Liver (tissue), 9 donors: Measurements from ENCODE around the gene CDK10. TPM values are rescaled to one million over a fixed set of nuclear protein-coding genes. Genes with fewer than 3 reads are reported as not detected.

Source experiments
- DNase-seq: peaks from one replicate; pipeline ENCODE4 v3.0.0-alpha.2; 2017; ENCODE audit warnings: low spot score
- H3K27ac ChIP-seq, 2 donors: one replicate each; pipeline ENCODE4 v1.7.0; 2013; ENCODE audit warnings: inconsistent platforms in 2 of 2, low read length in 2 of 2, control low read depth in 1 of 2, low read depth in 1 of 2, mild to moderate bottlenecking in 1 of 2
- H3K27me3 ChIP-seq, 4 donors: one replicate each; pipeline versions ENCODE4 v1.6.1 to v1.7.0; 2013; ENCODE audit warnings: low read length in 3 of 4, inconsistent platforms in 1 of 4, mild to moderate bottlenecking in 1 of 4, moderate library complexity in 1 of 4; ENCODE audit not compliant: control insufficient read depth in 4 of 4, insufficient read depth in 4 of 4
- H3K36me3 ChIP-seq, 4 donors: one replicate each; pipeline versions ENCODE4 v1.6.1 to v1.7.0; 2013; ENCODE audit warnings: low read length in 3 of 4, mild to moderate bottlenecking in 3 of 4, low read depth in 1 of 4, moderate library complexity in 1 of 4; ENCODE audit not compliant: control insufficient read depth in 4 of 4, insufficient read depth in 3 of 4
- H3K4me1 ChIP-seq, 4 donors: one replicate each; pipeline versions ENCODE4 v1.6.1 to v1.7.0; 2013; ENCODE audit warnings: low read length in 3 of 4, mild to moderate bottlenecking in 3 of 4, moderate library complexity in 1 of 4; ENCODE audit not compliant: control insufficient read depth in 4 of 4, insufficient read depth in 4 of 4
- H3K4me3 ChIP-seq, 3 donors: one replicate each; pipeline versions ENCODE4 v1.6.1 to v1.7.0; 2013; ENCODE audit warnings: low read length in 3 of 3, control low read depth in 1 of 3, low read depth in 1 of 3, mild to moderate bottlenecking in 1 of 3
- H3K9ac ChIP-seq, 2 donors: one replicate each; pipeline ENCODE4 v1.7.0; 2013; ENCODE audit warnings: low read length in 2 of 2, mild to moderate bottlenecking in 2 of 2, moderate library complexity in 2 of 2, control low read depth in 1 of 2, low read depth in 1 of 2
- H3K9me3 ChIP-seq, 4 donors: one replicate each; pipeline versions ENCODE4 v1.6.1 to v1.7.0; 2013; ENCODE audit warnings: low read length in 3 of 4; ENCODE audit not compliant: control insufficient read depth in 4 of 4
- EGR1 ChIP-seq, 2 donors: IDR thresholded peaks; 2 replicates each; pipeline ENCODE4 v1.6.1; 2016 to 2018; ENCODE audit warnings: antibody characterized with exemption in 2 of 2, low read depth in 2 of 2
- FOXA1 ChIP-seq: IDR thresholded peaks from 2 replicates; pipeline ENCODE4 v1.6.1; 2016; ENCODE audit warnings: antibody characterized with exemption
- FOXA2 ChIP-seq: IDR thresholded peaks from 2 replicates; pipeline ENCODE4 v1.6.1; 2016; ENCODE audit warnings: antibody characterized with exemption
- GABPA ChIP-seq, 2 donors: IDR thresholded peaks in 1 of 2; conservative IDR thresholded peaks in 1 of 2; 2 replicates each; pipeline ENCODE4 v1.6.1; 2016; ENCODE audit warnings: antibody characterized with exemption in 2 of 2, mild to moderate bottlenecking in 1 of 2, moderate library complexity in 1 of 2
- HNF4A ChIP-seq, 2 donors: conservative IDR thresholded peaks; 2 replicates each; pipeline ENCODE4 v1.6.1; 2016; ENCODE audit warnings: antibody characterized with exemption in 2 of 2, mild to moderate bottlenecking in 2 of 2
- HNF4G ChIP-seq: IDR thresholded peaks from 2 replicates; pipeline ENCODE4 v1.6.1; 2016; ENCODE audit warnings: antibody characterized with exemption
- JUND ChIP-seq, 2 donors: IDR thresholded peaks; 2 replicates each; pipeline ENCODE4 v1.6.1; 2016; ENCODE audit warnings: antibody characterized with exemption in 2 of 2
- MAX ChIP-seq: IDR thresholded peaks from 2 replicates; pipeline ENCODE4 v1.6.1; 2016; ENCODE audit warnings: antibody characterized with exemption
- NR2F2 ChIP-seq: IDR thresholded peaks from 2 replicates; pipeline ENCODE4 v1.6.1; 2016; ENCODE audit warnings: antibody characterized with exemption
- RAD21 ChIP-seq, 2 donors: IDR thresholded peaks; 2 replicates each; pipeline ENCODE4 v1.6.1; 2016; ENCODE audit warnings: antibody characterized with exemption in 2 of 2, mild to moderate bottlenecking in 2 of 2
- REST ChIP-seq: IDR thresholded peaks from 2 replicates; pipeline ENCODE4 v1.6.1; 2016; ENCODE audit warnings: antibody characterized with exemption, mild to moderate bottlenecking
- RXRA ChIP-seq, 2 donors: IDR thresholded peaks; 2 replicates each; pipeline ENCODE4 v1.6.1; 2017 to 2018; ENCODE audit warnings: antibody characterized with exemption in 2 of 2, mild to moderate bottlenecking in 1 of 2
- SP1 ChIP-seq: IDR thresholded peaks from 2 replicates; pipeline ENCODE4 v1.6.1; 2018; ENCODE audit warnings: antibody characterized with exemption, mild to moderate bottlenecking
- TAF1 ChIP-seq: conservative IDR thresholded peaks from 2 replicates; pipeline ENCODE4 v1.6.1; 2016; ENCODE audit warnings: antibody characterized with exemption, mild to moderate bottlenecking
- YY1 ChIP-seq: IDR thresholded peaks from 2 replicates; pipeline ENCODE4 v1.6.1; 2016; ENCODE audit warnings: antibody characterized with exemption, mild to moderate bottlenecking
- ZBTB33 ChIP-seq: IDR thresholded peaks from 2 replicates; pipeline ENCODE4 v1.6.1; 2016; ENCODE audit warnings: antibody characterized with exemption
- WGBS: extraction: QIAGEN DNeasy Blood & Tissue Kit; methylation state at CpG from one replicate; pipeline ENCODE4 v1.1.7; 2013; 5-methylcytosine and 5-hydroxymethylcytosine counted together
- polyA plus RNA-seq, 2 donors: library from polyadenylated mRNA; stranded (reverse) in 1 of 2; unstranded in 1 of 2; fragments of 200-250 nt in 1 of 2; fragments of >200 nt in 1 of 2; fragmentation: Nextera tagmentation in 1 of 2; extraction: Ambion mirVana in 1 of 2; gene quantifications; one replicate each; pipeline versions ENCODE4 v1.2.1 to v1.2.3, GENCODE V29; 2013 to 2015
- total RNA-seq, 2 donors: library from RNA; depleted of rRNA; stranded (reverse); fragments of >200 nt; gene quantifications; one replicate each; pipeline ENCODE4 v1.2.3, GENCODE V29; 2014
- TF ChIP-seq, protein P1 (sequence below): IDR thresholded peaks from 2 replicates; pipeline ENCODE4 v1.6.1; 2016; ENCODE audit warnings: antibody characterized with exemption
- TF ChIP-seq, protein P2 (sequence below): fragments of 150-350 bp; IDR thresholded peaks from 2 replicates; pipeline ENCODE4 v1.5.1; 2017; ENCODE audit warnings: improper control_type of control experiment, low read depth, low read length; ENCODE audit not compliant: missing input control
- donor health status: healthy.
- donor health status: healthy.
- donor health status: healthy.
- donor health status: healthy.
- donor health status: healthy.

The CDK10 gene
- total and polyA plus RNA-seq, 4 donors, result 25.1 to 81.2 (median 56.0) TPM

DNA sequence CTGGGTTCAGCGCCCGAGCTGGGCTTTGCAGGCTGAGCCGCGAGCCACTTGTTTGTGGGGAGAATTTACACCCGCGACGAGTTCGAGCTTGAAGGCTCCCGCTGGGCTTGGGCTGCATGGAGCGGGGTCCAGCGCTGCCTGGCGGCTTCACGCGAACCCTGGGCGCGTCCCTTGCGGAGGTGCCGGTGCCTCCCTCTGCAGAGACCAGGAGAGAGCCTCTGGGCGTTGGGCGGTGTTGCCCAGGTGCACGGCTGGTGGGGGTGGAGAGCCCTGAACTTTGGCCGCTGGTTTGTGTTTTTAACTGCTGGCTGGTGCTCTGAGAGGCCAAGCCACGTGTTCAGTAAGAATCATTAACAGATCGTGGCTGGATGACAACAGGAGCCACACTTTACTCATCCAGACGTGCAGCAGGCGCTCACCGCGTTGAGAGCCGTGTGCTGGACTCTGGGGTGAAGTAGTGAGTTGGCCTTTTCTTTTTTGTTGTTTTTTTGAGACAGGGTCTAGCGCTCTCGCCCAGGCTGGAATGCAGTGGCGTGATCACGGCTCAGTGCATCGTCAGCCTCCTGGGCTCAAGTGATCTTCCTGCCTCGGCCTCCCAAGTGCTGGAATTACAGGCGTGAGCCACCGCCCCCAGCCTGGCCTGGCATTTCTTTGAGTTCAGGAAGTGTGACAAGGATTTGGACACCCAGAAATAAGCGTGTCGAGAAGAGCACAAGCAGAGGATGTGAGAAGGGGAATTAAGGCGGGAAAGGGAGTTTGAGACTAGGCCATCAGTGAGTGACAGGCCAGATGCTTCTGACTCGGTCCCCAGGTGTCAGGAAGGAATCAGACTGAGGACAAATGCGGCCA, 827 bp downstream of the CDK10 start:
- peaks cover 3 to 15% (median 9%) of the 10 kb centered on the region in 4 donors for H3K36me3 ChIP-seq

More for the DNA sequence above, 827 bp downstream of the CDK10 start:
- peak overlapping the region; percentile 98 to 99 for H3K27ac ChIP-seq
- peak overlapping the region; percentile 92 to 93 for H3K9ac ChIP-seq
- no peaks in the 10 kb centered on the region for H3K27me3 ChIP-seq
- TF ChIP-seq, protein P1, sequence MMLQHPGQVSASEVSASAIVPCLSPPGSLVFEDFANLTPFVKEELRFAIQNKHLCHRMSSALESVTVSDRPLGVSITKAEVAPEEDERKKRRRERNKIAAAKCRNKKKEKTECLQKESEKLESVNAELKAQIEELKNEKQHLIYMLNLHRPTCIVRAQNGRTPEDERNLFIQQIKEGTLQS, result no peak
- TF ChIP-seq FOXA2 (no peak), JUND (IDR thresholded peaks at IDR 0.05) (peak in 1 of 2 donors; percentile 53), MAX (no peak), TAF1 (peak; percentile 94), HNF4A (conservative IDR thresholded peaks at IDR 0.05) (peak; percentile 90 to 92), NR2F2 (no peak), ZBTB33 (no peak), RAD21 (IDR thresholded peaks at IDR 0.05) (peak in 1 of 2 donors; percentile 42), REST (peak; percentile 89), HNF4G (peak; percentile 76), GABPA (IDR thresholded peaks at IDR 0.05 in 1 of 2, conservative IDR thresholded peaks at IDR 0.05 in 1 of 2) (peak in 1 of 2 donors; percentile 13), RXRA (IDR thresholded peaks at IDR 0.05) (peak; percentile 60 to 77), EGR1 (IDR thresholded peaks at IDR 0.05; ENCODE audit: low read depth in 2 of 2) (peak in 1 of 2 donors; percentile 58), SP1 (peak; percentile 91), FOXA1 (no peak), YY1 (peak; percentile 46)
- TF ChIP-seq, protein P2, sequence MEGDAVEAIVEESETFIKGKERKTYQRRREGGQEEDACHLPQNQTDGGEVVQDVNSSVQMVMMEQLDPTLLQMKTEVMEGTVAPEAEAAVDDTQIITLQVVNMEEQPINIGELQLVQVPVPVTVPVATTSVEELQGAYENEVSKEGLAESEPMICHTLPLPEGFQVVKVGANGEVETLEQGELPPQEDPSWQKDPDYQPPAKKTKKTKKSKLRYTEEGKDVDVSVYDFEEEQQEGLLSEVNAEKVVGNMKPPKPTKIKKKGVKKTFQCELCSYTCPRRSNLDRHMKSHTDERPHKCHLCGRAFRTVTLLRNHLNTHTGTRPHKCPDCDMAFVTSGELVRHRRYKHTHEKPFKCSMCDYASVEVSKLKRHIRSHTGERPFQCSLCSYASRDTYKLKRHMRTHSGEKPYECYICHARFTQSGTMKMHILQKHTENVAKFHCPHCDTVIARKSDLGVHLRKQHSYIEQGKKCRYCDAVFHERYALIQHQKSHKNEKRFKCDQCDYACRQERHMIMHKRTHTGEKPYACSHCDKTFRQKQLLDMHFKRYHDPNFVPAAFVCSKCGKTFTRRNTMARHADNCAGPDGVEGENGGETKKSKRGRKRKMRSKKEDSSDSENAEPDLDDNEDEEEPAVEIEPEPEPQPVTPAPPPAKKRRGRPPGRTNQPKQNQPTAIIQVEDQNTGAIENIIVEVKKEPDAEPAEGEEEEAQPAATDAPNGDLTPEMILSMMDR, result no peak
- WGBS, result 5% methylated on average over 42 of the region's 42 CpGs
- H3K9me3 ChIP-seq, result no peaks in the 10 kb centered on the region
- H3K4me1 ChIP-seq, result peaks cover 5 to 28% (median 21%) of the 10 kb centered on the region in 4 donors
- H3K4me3 ChIP-seq, result peak overlapping the region; percentile 80 to 96 (median 84)
- peak; percentile 76 for DNase-seq
